Measurements from ENCODE around the gene CEACAM4.

Gene CEACAM4

DNA sequence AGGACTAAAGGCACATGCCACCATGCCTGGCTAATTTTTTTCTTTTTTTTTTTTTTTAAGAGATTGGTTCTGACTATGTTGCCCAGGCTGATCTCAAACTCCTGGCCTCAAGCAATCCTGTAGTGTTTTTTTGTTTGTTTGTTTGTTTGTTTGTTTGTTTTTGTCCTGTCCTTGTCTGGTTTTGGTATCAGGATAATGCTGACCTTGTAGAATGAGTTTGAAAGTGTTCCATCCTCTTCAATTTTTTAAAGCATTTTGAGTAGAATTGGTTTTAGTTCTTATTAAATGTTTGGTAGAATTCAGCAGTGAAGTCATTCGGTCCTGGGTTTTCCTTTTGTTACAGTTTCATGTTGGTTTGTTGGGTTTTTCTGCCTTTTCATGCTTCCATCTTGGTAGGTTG lies 19.2 kb downstream of the CEACAM4 start:
- Histone ChIP-seq H3K36me3 (no peaks in the 10 kb centered on the region), H3K27me3 (no peaks in the 10 kb centered on the region), H3K9me3 (no peaks in the 10 kb centered on the region), H3K4me1 (ENCODE audit: control insufficient read depth in 1 of 2, insufficient read depth in 1 of 2, low read depth in 1 of 2, low read length in 1 of 2) (peaks cover 18 to 28% of the 10 kb centered on the region in 2 experiments), H3K27ac (no peak overlapping the region), H3K4me3 (ENCODE audit: low read depth in 1 of 2, low read length in 1 of 2) (no peak overlapping the region)
- TF ChIP-seq, protein P1, sequence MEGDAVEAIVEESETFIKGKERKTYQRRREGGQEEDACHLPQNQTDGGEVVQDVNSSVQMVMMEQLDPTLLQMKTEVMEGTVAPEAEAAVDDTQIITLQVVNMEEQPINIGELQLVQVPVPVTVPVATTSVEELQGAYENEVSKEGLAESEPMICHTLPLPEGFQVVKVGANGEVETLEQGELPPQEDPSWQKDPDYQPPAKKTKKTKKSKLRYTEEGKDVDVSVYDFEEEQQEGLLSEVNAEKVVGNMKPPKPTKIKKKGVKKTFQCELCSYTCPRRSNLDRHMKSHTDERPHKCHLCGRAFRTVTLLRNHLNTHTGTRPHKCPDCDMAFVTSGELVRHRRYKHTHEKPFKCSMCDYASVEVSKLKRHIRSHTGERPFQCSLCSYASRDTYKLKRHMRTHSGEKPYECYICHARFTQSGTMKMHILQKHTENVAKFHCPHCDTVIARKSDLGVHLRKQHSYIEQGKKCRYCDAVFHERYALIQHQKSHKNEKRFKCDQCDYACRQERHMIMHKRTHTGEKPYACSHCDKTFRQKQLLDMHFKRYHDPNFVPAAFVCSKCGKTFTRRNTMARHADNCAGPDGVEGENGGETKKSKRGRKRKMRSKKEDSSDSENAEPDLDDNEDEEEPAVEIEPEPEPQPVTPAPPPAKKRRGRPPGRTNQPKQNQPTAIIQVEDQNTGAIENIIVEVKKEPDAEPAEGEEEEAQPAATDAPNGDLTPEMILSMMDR (IDR thresholded peaks at IDR 0.05): no peak

DNA sequence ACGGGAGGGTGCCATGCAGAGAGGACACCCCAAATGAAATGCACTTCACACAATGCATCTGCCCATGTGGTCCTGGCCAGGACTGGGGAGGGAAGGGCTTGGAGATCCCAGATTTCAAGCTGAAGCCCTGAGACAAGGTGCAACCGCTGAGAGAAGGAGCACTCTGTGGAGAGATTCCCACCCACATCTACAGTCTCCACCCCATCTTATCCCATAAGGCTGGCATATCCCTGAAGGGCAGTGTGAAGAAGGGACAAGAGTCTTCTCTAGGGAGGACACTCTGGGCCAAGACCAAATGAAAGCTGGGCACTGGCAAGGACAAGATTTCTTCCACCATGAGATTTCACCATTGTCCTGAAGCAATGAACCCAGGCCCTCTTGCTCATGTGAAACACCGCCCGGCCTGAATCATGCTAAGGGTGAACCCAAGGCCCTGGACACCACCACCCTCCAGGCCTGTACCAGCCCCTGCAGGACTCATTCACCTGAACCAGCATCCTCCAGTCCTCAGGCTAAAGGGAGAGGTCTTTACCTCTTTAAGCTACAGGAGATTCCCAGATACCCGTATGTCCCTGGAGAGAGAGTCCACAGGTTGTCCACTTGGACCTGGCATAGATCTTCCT lies 20.5 kb downstream of the CEACAM4 start:
- TF ChIP-seq, protein P1 (IDR thresholded peaks at IDR 0.05): no peak
- Histone ChIP-seq H3K36me3 (no peaks in the 10 kb centered on the region), H3K4me1 (ENCODE audit: control insufficient read depth in 1 of 2, insufficient read depth in 1 of 2, low read depth in 1 of 2, low read length in 1 of 2) (peaks cover 8 to 16% of the 10 kb centered on the region in 2 experiments), H3K9me3 (no peaks in the 10 kb centered on the region), H3K4me3 (ENCODE audit: low read depth in 1 of 2, low read length in 1 of 2) (no peak overlapping the region), H3K27me3 (no peaks in the 10 kb centered on the region), H3K27ac (no peak overlapping the region)

DNA sequence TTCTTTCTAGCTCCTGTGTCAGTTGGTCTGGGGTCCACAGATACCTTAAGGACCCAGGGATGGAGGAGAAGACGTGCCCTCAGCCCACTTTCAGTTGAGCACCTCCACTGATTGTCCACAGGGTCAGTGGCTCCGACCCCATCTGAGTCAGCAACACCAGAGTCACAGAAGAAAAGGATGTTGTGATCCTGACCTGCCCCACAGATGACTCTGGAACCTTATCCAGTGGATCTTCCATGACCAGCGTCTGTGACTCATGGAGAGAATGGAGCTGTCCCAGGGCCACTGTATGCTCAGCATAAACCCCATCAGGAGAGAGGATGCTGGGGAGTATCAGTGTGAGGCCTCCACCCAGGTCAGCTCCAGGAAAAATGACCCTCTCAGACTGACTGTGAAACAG lies 22.0 kb downstream of the CEACAM4 start:
- Histone ChIP-seq H3K27me3 (no peaks in the 10 kb centered on the region), H3K36me3 (no peaks in the 10 kb centered on the region), H3K4me3 (ENCODE audit: low read depth in 1 of 2, low read length in 1 of 2) (no peak overlapping the region), H3K4me1 (ENCODE audit: control insufficient read depth in 1 of 2, insufficient read depth in 1 of 2, low read depth in 1 of 2, low read length in 1 of 2) (peaks cover 3% of the 10 kb centered on the region in 2 experiments), H3K27ac (no peak overlapping the region), H3K9me3 (no peaks in the 10 kb centered on the region)
- TF ChIP-seq, protein P1 (IDR thresholded peaks at IDR 0.05): no peak

DNA sequence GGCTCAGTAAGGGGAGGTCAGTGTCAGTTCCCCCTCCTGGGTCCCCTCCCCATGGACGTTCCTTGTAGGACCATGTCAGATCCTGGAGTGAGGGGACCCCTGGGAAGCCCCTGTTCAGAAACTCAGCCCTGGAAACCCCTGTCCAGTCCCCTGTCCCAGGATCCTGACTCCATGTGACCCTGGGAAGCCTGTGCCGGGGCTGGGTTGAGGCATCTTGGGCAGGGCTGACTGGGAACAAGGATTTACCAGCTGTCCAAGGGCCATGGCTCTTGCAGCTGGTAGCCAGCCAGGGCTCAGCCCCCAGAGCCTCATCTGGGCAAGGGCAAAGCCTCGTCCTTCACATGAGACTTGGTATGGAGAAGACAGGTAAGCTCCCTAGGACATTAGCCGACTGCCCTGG lies 25.1 kb downstream of the CEACAM4 start:
- Histone ChIP-seq H3K27ac (no peak overlapping the region), H3K27me3 (no peaks in the 10 kb centered on the region), H3K4me3 (ENCODE audit: low read depth in 1 of 2, low read length in 1 of 2) (no peak overlapping the region), H3K36me3 (no peaks in the 10 kb centered on the region), H3K4me1 (ENCODE audit: control insufficient read depth in 1 of 2, insufficient read depth in 1 of 2, low read depth in 1 of 2, low read length in 1 of 2) (peaks cover 9 to 11% of the 10 kb centered on the region in 2 experiments), H3K9me3 (no peaks in the 10 kb centered on the region)
- TF ChIP-seq, protein P1 (IDR thresholded peaks at IDR 0.05): no peak

DNA sequence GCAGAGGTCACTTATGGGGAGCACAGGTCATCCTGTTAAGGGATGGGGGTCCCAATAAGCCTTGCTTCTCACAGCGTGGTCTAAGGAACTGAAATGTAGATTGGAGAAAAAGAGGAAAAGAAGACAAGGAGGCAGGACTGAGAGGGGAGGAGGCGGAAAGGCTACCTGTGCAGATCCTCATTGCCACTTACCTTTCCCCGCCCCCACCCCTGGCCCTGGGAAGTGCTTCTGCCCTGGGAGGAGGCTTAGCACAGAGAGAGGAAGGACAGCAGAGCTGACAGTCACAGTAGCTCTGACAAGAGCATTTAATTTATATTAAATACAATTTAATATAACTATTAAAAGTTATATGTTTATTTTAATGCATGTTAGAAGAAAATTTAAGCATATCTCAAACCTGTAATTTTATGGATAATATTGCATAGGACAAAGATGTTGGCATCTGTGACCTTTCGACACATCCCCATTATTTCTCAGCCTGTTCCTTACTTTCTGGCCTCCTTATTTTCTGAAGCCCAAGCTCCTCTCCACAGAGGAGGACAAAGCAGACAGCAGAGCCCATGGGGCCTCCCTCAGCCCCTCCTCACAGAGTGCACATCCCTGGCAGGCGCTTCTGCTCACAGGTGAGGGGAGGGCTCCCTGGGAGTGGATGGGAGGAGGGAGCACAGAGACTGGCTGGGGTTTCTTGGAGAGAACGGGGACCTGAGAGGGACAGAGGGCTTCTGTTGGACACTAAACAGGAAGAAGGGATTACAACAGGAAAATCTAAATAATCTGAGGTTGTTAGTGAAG lies 27.5 kb downstream of the CEACAM4 start:
- Histone ChIP-seq H3K36me3 (no peaks in the 10 kb centered on the region), H3K27me3 (no peaks in the 10 kb centered on the region), H3K27ac (no peak overlapping the region), H3K4me1 (ENCODE audit: control insufficient read depth in 1 of 2, insufficient read depth in 1 of 2, low read depth in 1 of 2, low read length in 1 of 2) (peaks cover 25 to 30% of the 10 kb centered on the region in 2 experiments), H3K9me3 (no peaks in the 10 kb centered on the region), H3K4me3 (ENCODE audit: low read depth in 1 of 2, low read length in 1 of 2) (no peak overlapping the region)
- TF ChIP-seq, protein P1 (IDR thresholded peaks at IDR 0.05): no peak
